Panc1 (cell line): ENCODE data around the gene HS1BP3. TPM values are rescaled to one million over a fixed set of nuclear protein-coding genes. Genes with fewer than 3 reads are reported as not detected.

Source experiments
- ATAC-seq: fragments of 200-7000 bp; cut with Tn5 transposase; 2 replicates; pipeline ENCODE4 v1.9.1; 2020; ENCODE audit warnings: mild to moderate bottlenecking, moderate library complexity
- BruUV-seq: library from RNA; stranded (reverse); fragments of 400-500 nt; replicated peaks from 2 replicates; lab custom pipeline; 2021; lab: Mats Ljungman, UMichigan
- CTCF ChIA-PET: fragments of 300-600 bp; sonication (Branson Sonifier 250); formaldehyde crosslinking; loops from one replicate; lab custom pipeline; 2022; ENCODE audit warnings: antibody characterized with exemption; lab: Charles Lee
- POLR2A ChIA-PET: fragments of 300-600 bp; sonication (Branson Sonifier 250); formaldehyde crosslinking; loops from one replicate; lab custom pipeline; 2022; ENCODE audit warnings: antibody characterized with exemption; lab: Charles Lee
- DNase-seq: peaks from one replicate; pipeline ENCODE4 v3.0.0-alpha.2; 2010; ENCODE audit warnings: low read depth, low spot score
- H3K27ac ChIP-seq: 2 replicates; pipeline ENCODE4 v1.5.1; 2011; ENCODE audit warnings: mild to moderate bottlenecking, low read length, inconsistent platforms
- H3K27me3 ChIP-seq: fragments of 200-500 bp; sonication (Bioruptor generic); 2 replicates; pipeline ENCODE4 v1.6.0; 2014; ENCODE audit warnings: low read length, inconsistent platforms; ENCODE audit not compliant: control insufficient read depth, insufficient read depth
- H3K36me3 ChIP-seq: fragments of 200-500 bp; sonication (Bioruptor generic); 2 replicates; pipeline ENCODE4 v1.5.1; 2014; ENCODE audit warnings: inconsistent platforms, mild to moderate bottlenecking, low read length, moderate library complexity; ENCODE audit not compliant: control insufficient read depth, insufficient read depth
- H3K4me1 ChIP-seq: 2 replicates; pipeline ENCODE4 v1.5.1; 2011; ENCODE audit warnings: inconsistent platforms, mild to moderate bottlenecking, low read length, moderate library complexity; ENCODE audit not compliant: control insufficient read depth, insufficient read depth
- H3K4me3 ChIP-seq, 2 experiments: 2 replicates each; pipeline ENCODE4 v1.5.1; 2011 to 2012; ENCODE audit warnings: low read depth in 2 of 2, low read length in 2 of 2, mild to moderate bottlenecking in 2 of 2, inconsistent platforms in 1 of 2, moderate library complexity in 1 of 2
- H3K9me3 ChIP-seq: fragments of 200-500 bp; sonication (Bioruptor generic); 2 replicates; pipeline ENCODE4 v1.5.1; 2014; ENCODE audit warnings: low read depth, mild to moderate bottlenecking, inconsistent platforms, low read length, moderate library complexity; ENCODE audit not compliant: control insufficient read depth, insufficient read depth
- POLR2AphosphoS5 ChIP-seq: IDR thresholded peaks from 2 replicates; pipeline ENCODE4 v1.6.1; 2012; ENCODE audit warnings: mild to moderate bottlenecking, low read depth, low read length, moderate library complexity
- SIN3A ChIP-seq: IDR thresholded peaks from 2 replicates; pipeline ENCODE4 v1.6.1; 2012; ENCODE audit warnings: low read depth, mild to moderate bottlenecking, low read length, moderate library complexity, borderline replicate concordance; ENCODE audit not compliant: insufficient read depth
- TCF7L2 ChIP-seq: IDR thresholded peaks from 2 replicates; pipeline ENCODE4 v1.6.1; 2011; ENCODE audit warnings: mild to moderate bottlenecking, low read depth, low read length, inconsistent platforms
- in situ Hi-C: cut with HindIII; loops from 2 replicates; pipeline ENCODE4 v1.10.0; 2016; ENCODE audit warnings: low sequenced_read_pairs, low pct_unique_long_range_greater_than_20kb
- intact Hi-C: fragments of 100-400 bp; cut with micrococcal nuclease; formaldehyde crosslinking; loops from one replicate; pipeline ENCODE4 v1.10.0; 2022; ENCODE audit not compliant: unreplicated experiment
- total RNA-seq: library from RNA; stranded (reverse); gene quantifications from one replicate; pipeline ENCODE4 v1.2.1, GENCODE V29; 2021; ENCODE audit not compliant: unreplicated experiment
- TF ChIP-seq, protein P1 (sequence below), 2 experiments: IDR thresholded peaks; 2 replicates each; pipeline ENCODE4 v1.6.1; 2011 to 2012; ENCODE audit warnings: low read depth in 2 of 2, control low read depth in 1 of 2, low read length in 1 of 2, mild to moderate bottlenecking in 1 of 2, moderate library complexity in 1 of 2; ENCODE audit not compliant: insufficient read depth in 1 of 2
- TF ChIP-seq, protein P2 (sequence below): fragments of 450-650 bp; IDR thresholded peaks from 2 replicates; pipeline ENCODE4 v1.5.1; 2017; ENCODE audit warnings: mild to moderate bottlenecking

HS1BP3 gene
- total RNA-seq, 1 experiment from 2014 or later = 46.1 TPM

DNA sequence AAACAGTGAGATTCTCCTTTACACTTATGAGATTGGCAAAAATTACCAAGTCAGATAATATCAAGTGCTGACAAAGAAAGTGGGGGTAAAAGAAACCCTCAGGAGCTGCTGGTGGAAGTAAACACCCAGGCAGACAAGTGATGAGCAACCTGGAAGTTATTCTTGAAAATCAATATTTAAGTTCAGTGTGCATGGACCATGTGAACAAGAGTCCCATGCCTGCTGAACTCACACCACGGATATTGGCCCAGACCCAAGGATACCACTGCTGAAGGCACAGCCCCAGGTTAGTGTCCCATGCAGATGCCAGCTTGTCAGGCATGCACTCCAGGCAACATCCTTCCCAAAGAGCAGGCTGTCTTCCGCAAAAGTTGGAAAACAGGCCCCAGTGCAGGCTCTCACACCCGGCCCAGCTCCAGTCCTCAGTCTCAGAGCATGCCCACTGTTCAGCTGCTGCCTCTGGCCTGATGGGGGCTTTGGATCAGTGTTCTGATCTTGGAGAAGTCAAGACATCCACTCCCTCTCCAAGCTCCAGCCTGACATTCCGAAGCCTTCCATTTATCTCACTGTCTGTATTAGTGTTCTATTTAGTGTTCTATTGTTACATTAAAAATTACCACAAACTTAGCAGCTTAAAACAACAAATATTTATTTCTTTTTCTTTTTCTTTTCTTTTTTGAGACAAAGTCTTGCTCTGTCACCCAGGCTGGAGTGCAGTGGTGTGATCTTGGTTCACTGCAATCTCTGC lies 70.0 kb downstream of the HS1BP3 start:
- H3K27ac ChIP-seq = no peak overlapping the region
- in situ Hi-C loops = no loop called here

DNA sequence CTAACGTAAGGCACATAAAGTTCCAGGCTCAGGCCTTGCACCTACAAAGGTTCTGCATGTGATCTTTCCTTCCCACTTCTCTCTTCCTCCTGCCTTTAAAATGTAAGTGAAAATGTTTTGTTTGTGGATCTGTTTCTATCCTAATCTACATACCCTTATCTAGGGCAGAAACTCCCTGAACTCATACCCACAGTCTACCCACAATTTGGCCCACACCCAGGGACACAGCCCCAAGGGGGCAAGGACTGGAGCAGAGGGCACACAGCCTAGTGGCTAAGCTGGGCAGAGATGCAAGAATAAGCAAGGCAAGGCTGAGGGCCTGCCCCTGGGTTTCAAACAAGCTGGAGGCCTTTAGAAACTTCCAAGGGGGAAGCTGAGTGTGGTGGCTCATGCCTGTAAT lies 71.0 kb downstream of the HS1BP3 start:
- Histone ChIP-seq H3K36me3 (no peaks in the 10 kb centered on the region), H3K4me3 (no peak overlapping the region), H3K27me3 (no peaks in the 10 kb centered on the region), H3K27ac (peak overlapping the region; percentile 75), H3K9me3 (no peaks in the 10 kb centered on the region), H3K4me1 (peaks cover 50% of the 10 kb centered on the region)
- intact Hi-C loops (no loop called here), in situ Hi-C loops (no loop called here)
- BruUV-seq = no TSS peak
- no peak for DNase-seq
- TF ChIP-seq TCF7L2 = no peak
- TF ChIP-seq, protein P1, sequence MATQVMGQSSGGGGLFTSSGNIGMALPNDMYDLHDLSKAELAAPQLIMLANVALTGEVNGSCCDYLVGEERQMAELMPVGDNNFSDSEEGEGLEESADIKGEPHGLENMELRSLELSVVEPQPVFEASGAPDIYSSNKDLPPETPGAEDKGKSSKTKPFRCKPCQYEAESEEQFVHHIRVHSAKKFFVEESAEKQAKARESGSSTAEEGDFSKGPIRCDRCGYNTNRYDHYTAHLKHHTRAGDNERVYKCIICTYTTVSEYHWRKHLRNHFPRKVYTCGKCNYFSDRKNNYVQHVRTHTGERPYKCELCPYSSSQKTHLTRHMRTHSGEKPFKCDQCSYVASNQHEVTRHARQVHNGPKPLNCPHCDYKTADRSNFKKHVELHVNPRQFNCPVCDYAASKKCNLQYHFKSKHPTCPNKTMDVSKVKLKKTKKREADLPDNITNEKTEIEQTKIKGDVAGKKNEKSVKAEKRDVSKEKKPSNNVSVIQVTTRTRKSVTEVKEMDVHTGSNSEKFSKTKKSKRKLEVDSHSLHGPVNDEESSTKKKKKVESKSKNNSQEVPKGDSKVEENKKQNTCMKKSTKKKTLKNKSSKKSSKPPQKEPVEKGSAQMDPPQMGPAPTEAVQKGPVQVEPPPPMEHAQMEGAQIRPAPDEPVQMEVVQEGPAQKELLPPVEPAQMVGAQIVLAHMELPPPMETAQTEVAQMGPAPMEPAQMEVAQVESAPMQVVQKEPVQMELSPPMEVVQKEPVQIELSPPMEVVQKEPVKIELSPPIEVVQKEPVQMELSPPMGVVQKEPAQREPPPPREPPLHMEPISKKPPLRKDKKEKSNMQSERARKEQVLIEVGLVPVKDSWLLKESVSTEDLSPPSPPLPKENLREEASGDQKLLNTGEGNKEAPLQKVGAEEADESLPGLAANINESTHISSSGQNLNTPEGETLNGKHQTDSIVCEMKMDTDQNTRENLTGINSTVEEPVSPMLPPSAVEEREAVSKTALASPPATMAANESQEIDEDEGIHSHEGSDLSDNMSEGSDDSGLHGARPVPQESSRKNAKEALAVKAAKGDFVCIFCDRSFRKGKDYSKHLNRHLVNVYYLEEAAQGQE (IDR thresholded peaks at IDR 0.05; ENCODE audit: insufficient read depth in 1 of 2, low read depth in 2 of 2, low read length in 1 of 2) = no peak
- no peak for TF ChIP-seq POLR2AphosphoS5
- TF ChIP-seq, protein P2, sequence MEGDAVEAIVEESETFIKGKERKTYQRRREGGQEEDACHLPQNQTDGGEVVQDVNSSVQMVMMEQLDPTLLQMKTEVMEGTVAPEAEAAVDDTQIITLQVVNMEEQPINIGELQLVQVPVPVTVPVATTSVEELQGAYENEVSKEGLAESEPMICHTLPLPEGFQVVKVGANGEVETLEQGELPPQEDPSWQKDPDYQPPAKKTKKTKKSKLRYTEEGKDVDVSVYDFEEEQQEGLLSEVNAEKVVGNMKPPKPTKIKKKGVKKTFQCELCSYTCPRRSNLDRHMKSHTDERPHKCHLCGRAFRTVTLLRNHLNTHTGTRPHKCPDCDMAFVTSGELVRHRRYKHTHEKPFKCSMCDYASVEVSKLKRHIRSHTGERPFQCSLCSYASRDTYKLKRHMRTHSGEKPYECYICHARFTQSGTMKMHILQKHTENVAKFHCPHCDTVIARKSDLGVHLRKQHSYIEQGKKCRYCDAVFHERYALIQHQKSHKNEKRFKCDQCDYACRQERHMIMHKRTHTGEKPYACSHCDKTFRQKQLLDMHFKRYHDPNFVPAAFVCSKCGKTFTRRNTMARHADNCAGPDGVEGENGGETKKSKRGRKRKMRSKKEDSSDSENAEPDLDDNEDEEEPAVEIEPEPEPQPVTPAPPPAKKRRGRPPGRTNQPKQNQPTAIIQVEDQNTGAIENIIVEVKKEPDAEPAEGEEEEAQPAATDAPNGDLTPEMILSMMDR = no peak
- TF ChIP-seq SIN3A = no peak
- CTCF ChIA-PET = no interaction called here
- POLR2A ChIA-PET = interaction anchor here (1.0 kb wide), 1 partner anchor 20 kb away, joined by 3 read pairs; no protein-coding TSS in a partner anchor
- no peak for ATAC-seq

More for the DNA sequence above, 70.0 kb downstream of the HS1BP3 start:
- no peak overlapping the region for H3K4me3 ChIP-seq
- DNase-seq = no peak
- no peak for ATAC-seq
- peaks cover 57% of the 10 kb centered on the region for H3K4me1 ChIP-seq
- intact Hi-C loops = no loop called here
- H3K36me3 ChIP-seq = no peaks in the 10 kb centered on the region
- POLR2A ChIA-PET = no interaction called here
- no TSS peak for BruUV-seq
- CTCF ChIA-PET = no interaction called here
- no peak for TF ChIP-seq TCF7L2
- TF ChIP-seq SIN3A = no peak
- TF ChIP-seq, protein P1 (IDR thresholded peaks at IDR 0.05; ENCODE audit: insufficient read depth in 1 of 2, low read depth in 2 of 2, low read length in 1 of 2) = no peak
- TF ChIP-seq, protein P2 = no peak
- TF ChIP-seq POLR2AphosphoS5 = no peak
- H3K27me3 ChIP-seq = no peaks in the 10 kb centered on the region
- H3K9me3 ChIP-seq = no peaks in the 10 kb centered on the region
